Endothelial cell (in vitro differentiated cells): ENCODE measurements around the gene SECTM1. TPM values are rescaled to one million over a fixed set of nuclear protein-coding genes. Genes with fewer than 3 reads are reported as not detected.

ENCODE experiments used
- DNase-seq: peaks from one replicate; pipeline ENCODE4 v3.0.0; 2021; ENCODE audit warnings: low spot score
- H3K27ac Mint-ChIP-seq: one replicate; pipeline ENCODE4 v1.8.0; 2021; ENCODE audit warnings: mixed read lengths, inconsistent platforms; ENCODE audit not compliant: unreplicated experiment
- H3K27me3 Mint-ChIP-seq: one replicate; pipeline ENCODE4 v1.8.0; 2021; ENCODE audit warnings: mild to moderate bottlenecking, moderate library complexity, mixed read lengths, inconsistent platforms; ENCODE audit not compliant: unreplicated experiment
- H3K36me3 Mint-ChIP-seq: one replicate; pipeline ENCODE4 v1.8.0; 2021; ENCODE audit warnings: mild to moderate bottlenecking, low read depth, mixed read lengths, inconsistent platforms; ENCODE audit not compliant: unreplicated experiment
- H3K4me1 Mint-ChIP-seq: one replicate; pipeline ENCODE4 v1.8.0; 2021; ENCODE audit warnings: mild to moderate bottlenecking, mixed read lengths, inconsistent platforms; ENCODE audit not compliant: unreplicated experiment
- H3K4me3 Mint-ChIP-seq: one replicate; pipeline ENCODE4 v1.8.0; 2021; ENCODE audit warnings: mild to moderate bottlenecking, mixed read lengths, inconsistent platforms; ENCODE audit not compliant: unreplicated experiment
- H3K9me3 Mint-ChIP-seq: one replicate; pipeline ENCODE4 v1.8.0; 2021; ENCODE audit warnings: mixed read lengths, inconsistent platforms; ENCODE audit not compliant: unreplicated experiment
- total RNA-seq: library from RNA; stranded (reverse); fragmentation: NEBNext Ultra II Directional; extraction: Animal tissue kit (Norgen Biotek cat#: 25700); gene quantifications from one replicate; pipeline ENCODE4 v1.2.1, GENCODE V29; 2021; ENCODE audit not compliant: unreplicated experiment
- TF ChIP-seq, protein P1 (sequence below): fragments of 200-600 bp; sonication (generic); IDR thresholded peaks from one replicate; pipeline ENCODE4 v1.5.0; 2021; ENCODE audit warnings: antibody characterized with exemption; ENCODE audit not compliant: unreplicated experiment

The SECTM1 gene
- total RNA-seq, 1 donor from 2014 or later = not detected

- Mint-ChIP-seq H3K36me3 (peaks cover 3% of the 10 kb centered on the region), H3K4me3 (no peak overlapping the region), H3K4me1 (peaks cover 24% of the 10 kb centered on the region), H3K27me3 (peaks cover 9% of the 10 kb centered on the region), H3K9me3 (no peaks in the 10 kb centered on the region), H3K27ac (no peak overlapping the region)
- TF ChIP-seq, protein P1, sequence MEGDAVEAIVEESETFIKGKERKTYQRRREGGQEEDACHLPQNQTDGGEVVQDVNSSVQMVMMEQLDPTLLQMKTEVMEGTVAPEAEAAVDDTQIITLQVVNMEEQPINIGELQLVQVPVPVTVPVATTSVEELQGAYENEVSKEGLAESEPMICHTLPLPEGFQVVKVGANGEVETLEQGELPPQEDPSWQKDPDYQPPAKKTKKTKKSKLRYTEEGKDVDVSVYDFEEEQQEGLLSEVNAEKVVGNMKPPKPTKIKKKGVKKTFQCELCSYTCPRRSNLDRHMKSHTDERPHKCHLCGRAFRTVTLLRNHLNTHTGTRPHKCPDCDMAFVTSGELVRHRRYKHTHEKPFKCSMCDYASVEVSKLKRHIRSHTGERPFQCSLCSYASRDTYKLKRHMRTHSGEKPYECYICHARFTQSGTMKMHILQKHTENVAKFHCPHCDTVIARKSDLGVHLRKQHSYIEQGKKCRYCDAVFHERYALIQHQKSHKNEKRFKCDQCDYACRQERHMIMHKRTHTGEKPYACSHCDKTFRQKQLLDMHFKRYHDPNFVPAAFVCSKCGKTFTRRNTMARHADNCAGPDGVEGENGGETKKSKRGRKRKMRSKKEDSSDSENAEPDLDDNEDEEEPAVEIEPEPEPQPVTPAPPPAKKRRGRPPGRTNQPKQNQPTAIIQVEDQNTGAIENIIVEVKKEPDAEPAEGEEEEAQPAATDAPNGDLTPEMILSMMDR = no peak
- DNase-seq = no peak
Measured at GRCh38 chr17:82282239-82283207, 51.0 kb downstream of the SECTM1 start.

DNA sequence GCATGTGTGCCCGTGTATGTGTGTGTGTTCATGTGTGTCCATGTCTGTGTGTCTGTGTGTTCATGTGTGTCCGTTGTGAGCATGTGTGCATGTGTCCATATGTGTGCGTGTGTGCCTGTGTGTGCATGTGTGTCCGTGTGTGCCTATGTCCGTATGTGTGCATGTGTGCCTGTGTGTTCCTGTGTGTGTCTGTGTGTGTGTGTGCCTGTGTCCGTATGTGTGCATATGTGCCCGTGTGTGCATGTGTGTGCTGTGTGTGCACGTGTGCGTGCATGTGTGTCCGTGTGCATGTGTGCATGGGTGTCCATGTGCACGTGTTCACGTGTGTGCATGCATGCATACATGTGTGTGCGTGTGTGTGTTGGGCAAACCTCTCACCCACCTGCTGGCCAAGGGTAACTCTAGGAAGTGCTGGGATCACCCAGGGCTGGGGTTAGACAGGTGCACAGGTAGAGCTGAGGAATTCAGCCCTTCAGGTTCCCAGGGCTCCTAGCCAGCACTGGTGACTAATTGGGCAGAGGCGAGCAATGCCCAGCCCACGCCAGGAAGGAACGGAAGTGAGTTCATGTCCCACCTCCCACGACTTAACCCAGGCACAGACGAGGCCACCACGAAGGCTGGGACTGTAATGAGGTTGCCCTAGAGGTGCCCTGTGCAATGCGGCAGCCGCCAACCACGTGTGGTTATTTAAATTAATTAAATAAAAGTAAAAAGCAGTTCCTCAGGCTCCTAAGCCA lies 51.9 kb downstream of the SECTM1 start:
- Mint-ChIP-seq H3K9me3 (no peaks in the 10 kb centered on the region), H3K4me3 (no peak overlapping the region), H3K27me3 (peaks cover 16% of the 10 kb centered on the region), H3K27ac (no peak overlapping the region), H3K36me3 (peaks cover 3% of the 10 kb centered on the region), H3K4me1 (peaks cover 28% of the 10 kb centered on the region)
- TF ChIP-seq, protein P1 = no peak
- DNase-seq = no peak

DNA sequence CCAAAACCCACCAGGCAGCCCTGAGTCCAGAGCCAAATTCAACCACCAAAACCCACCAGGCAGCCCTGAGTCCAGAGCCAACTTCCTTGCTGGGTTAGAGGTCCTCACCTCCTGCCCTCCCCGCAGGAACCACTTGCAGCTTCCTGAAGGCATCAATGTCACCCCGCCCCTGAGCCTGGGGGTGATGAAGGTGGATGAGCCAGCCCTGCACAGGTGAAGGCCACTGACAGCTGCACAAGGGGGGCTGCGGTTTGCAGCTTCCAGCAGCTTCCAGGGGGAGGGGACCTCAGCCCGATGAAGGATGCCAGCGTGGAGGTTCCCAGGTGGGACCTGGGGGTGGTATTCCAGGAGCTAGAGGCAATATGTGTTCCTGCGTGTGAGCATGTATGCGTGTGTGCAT lies 52.5 kb downstream of the SECTM1 start:
- no peaks in the 10 kb centered on the region for H3K9me3 Mint-ChIP-seq
- H3K36me3 Mint-ChIP-seq = peaks cover 3% of the 10 kb centered on the region
- DNase-seq = no peak
- H3K27ac Mint-ChIP-seq = no peak overlapping the region
- TF ChIP-seq, protein P1 = no peak
- no peak overlapping the region for H3K4me3 Mint-ChIP-seq
- H3K4me1 Mint-ChIP-seq = peaks cover 28% of the 10 kb centered on the region
- H3K27me3 Mint-ChIP-seq = peaks cover 17% of the 10 kb centered on the region

DNA sequence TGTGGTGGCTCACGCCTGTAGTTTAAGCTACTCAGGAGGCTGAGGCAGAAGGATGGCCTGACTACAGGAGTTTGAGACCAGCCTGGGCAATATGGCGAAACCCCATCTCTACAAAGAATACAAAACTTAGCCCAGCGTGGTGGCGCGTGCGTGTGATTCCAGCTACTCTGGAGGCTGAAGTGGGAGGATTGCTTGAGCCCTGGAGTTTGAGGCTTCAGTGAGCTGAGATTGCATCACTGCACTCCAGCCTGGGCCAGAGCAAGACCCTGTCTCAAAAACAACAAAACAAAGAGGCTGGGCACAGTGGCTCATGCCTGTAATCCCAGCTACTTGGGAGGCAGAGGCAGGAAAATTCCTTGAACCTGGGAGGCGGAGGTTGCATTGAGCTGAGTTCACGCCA lies 53.0 kb downstream of the SECTM1 start:
- Mint-ChIP-seq H3K9me3 (no peaks in the 10 kb centered on the region), H3K4me3 (no peak overlapping the region), H3K4me1 (peaks cover 28% of the 10 kb centered on the region), H3K36me3 (peaks cover 3% of the 10 kb centered on the region), H3K27me3 (peaks cover 18% of the 10 kb centered on the region), H3K27ac (no peak overlapping the region)
- no peak for DNase-seq
- TF ChIP-seq, protein P1 = no peak
